HT-29 (cell line): Measurements from ENCODE around the gene PLEKHG5. TPM values are rescaled to one million over a fixed set of nuclear protein-coding genes. Genes with fewer than 3 reads are reported as not detected.

Experiments
- DNase-seq: peaks from one replicate; pipeline ENCODE4 v3.0.0-alpha.2; 2015; ENCODE audit warnings: low spot score
- small RNA-seq: library from RNA; depleted of rRNA; stranded (forward); fragments of <200 nt; gene quantifications from one replicate; pipeline ENCODE3, GENCODE V24; 2014
- total RNA-seq: library from RNA; depleted of rRNA; stranded (reverse); fragments of >200 nt; shearing (Covaris generic); gene quantifications from 2 replicates; pipeline ENCODE4 v1.2.3, GENCODE V29; 2014; rRNA removed

Gene PLEKHG5
- total RNA-seq, 1 experiment from 2014 or later = 14.6 TPM

- DNase-seq = peak; percentile 43
Observed at GRCh38 chr1:6427441-6428390, 63.8 kb downstream of the PLEKHG5 start.

- no peak for DNase-seq
Observed at GRCh38 chr1:6426972-6427350, 64.5 kb downstream of the PLEKHG5 start.

DNA sequence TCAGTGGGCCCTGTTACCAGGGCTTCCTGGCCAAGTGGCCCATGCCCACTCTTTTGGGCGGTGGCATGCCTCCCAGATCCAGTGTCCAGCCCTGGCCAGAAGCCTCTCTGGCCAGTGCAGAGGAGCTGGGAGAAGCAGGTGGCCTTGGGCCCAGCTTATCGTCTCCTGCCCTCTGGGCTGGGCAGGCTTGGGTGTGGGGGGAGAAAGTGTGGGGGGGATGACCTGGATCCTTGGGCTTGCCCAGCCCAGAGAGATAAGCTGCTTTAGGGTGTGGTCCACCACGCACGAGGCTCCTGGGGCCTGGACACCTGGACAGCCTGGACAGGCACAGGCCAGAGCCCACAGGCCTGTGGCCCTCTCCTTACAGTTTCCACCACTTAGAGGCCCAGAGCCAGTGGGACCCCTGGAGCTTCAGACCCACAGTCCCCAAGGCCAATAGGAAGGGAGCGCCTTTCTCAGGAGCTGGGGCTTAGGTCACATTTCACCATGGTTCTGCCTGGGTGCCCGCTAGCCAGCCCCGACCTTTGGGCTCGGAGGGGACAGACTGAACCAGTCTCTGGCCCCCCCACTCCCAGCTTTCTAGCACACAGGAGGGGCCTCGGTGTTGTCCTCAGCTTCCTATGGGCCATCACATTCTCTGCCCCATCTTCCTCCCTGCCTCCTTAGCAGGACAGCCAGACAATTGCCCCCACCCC lies 65.0 kb downstream of the PLEKHG5 start:
- no peak for DNase-seq

GRCh38 chr1:6425658-6426057 lies 65.8 kb downstream of the PLEKHG5 start:
- DNase-seq = no peak

DNA sequence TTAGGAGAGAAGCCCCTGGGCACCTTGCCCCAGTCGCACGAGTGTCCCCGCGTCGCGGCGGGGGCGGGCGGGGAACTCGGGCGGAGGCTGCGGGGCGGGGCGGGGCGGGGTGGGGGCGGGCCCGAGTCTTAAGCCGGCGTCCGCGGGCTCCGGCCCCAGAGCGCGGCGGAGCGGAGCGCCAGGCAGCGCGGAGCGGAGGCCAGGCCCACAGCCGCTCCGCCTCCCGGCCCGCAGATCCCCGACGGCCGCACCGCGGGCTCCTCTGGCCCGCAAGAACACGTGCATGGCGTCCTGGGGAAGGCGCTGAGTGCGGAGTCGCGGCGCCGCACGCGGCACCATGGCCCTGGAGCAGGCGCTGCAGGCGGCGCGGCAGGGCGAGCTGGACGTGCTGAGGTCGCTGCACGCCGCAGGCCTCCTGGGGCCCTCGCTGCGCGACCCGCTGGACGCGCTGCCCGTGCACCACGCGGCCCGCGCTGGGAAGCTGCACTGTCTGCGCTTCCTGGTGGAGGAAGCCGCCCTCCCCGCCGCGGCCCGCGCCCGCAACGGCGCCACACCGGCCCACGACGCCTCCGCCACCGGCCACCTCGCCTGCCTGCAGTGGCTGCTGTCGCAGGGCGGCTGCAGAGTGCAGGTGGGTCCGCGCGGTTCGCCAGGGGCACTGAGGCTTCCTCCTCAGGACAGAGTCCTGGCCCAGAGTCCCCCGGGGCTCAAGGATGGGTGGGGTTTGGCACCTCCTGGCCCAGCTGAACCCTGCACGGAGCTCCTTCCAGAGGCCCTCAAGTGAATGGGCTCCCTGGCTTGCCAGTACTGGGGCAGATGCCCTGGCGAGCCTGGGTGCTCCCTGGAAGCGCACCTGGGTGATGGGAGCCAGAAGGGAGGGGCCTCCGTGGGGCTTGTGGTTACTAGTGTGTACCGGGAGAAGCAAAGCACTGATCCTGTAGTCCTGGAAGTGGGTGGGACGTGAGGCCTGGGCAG lies 66.6 kb downstream of the PLEKHG5 start, which contains the start of gene ESPN:
ESPN (plus strand) TSS at position 158 of the 975 bp plus-strand sequence; CDS start at position 338, 180 bp downstream.
- no peak for DNase-seq

- DNase-seq = no peak
Observed at GRCh38 chr1:6424000-6424565, 67.4 kb downstream of the PLEKHG5 start.

DNA sequence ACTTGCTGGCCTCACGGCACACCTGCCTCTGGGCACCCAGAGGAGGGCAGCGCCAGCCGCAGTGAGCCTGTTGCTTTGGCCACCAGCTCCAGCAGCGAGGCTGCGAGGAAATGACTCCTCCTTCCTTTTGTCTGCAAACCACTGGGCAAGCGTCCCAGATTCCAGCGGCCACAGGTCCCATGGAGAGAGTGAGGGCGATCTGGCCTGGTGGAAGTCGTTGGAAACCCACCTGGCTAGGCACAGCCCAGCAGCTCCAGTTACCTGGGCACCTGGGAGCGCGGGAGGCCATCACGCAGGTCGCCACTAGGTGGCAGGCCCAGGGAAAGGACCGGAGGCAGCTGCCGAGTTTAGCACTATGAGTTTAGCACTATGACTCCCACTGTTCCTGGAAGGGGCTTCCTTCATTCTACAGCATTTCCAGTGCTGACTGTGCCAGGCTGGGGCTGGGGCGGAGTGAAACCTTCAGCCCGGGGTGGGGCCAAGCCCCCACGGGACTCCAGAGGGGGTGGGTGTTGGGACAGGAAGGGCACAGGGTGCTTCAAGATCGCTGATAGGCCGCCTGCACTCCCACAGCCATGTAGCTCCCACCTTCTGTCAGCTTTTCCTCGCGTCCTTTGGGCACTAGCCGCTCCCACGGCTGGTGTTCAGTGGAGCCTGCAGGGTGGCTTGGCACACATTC lies 68.0 kb downstream of the PLEKHG5 start:
- peak; percentile 82 for DNase-seq

- no peak for DNase-seq
Observed at GRCh38 chr1:6421266-6421665, 70.2 kb downstream of the PLEKHG5 start.

DNA sequence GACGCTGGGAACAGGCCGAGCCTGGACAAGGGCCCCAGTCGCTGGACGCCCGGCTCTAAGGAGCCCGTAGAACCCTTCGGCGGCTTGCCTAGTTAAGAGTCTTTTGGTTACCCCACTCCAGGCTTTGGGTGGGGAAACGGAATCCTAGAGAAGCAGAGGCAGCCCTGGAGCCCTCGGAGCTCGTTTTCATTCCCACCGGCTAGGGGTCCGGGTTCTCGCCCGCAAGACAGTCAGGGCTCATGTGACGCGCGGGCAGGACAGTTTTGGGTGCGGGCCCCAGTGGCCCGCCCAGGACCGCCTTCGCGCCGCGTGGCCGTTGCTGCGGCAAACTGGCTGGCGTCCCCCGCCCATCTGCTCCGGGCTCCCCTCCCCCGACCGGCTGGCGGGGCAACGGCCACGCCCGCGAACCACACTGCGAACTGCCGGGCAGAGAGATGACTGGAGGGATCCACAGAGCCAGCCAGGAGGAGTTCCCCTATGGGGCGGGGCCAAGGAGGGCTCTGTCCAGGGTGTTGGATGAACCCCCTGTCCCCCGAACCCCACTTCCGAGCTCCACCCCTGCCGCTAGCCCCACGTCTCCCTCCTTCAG lies 70.9 kb downstream of the PLEKHG5 start:
- no peak for DNase-seq

GRCh38 chr1:6419804-6420453 lies 71.5 kb downstream of the PLEKHG5 start, which contains the start of gene HES2:
TSS of gene HES2 (minus strand) at chr1:6419919. CDS start at chr1:6419820, 99 bp downstream.
- DNase-seq = no peak

GRCh38 chr1:6419397-6419803 lies 72.1 kb downstream of the PLEKHG5 start:
- DNase-seq = no peak

DNA sequence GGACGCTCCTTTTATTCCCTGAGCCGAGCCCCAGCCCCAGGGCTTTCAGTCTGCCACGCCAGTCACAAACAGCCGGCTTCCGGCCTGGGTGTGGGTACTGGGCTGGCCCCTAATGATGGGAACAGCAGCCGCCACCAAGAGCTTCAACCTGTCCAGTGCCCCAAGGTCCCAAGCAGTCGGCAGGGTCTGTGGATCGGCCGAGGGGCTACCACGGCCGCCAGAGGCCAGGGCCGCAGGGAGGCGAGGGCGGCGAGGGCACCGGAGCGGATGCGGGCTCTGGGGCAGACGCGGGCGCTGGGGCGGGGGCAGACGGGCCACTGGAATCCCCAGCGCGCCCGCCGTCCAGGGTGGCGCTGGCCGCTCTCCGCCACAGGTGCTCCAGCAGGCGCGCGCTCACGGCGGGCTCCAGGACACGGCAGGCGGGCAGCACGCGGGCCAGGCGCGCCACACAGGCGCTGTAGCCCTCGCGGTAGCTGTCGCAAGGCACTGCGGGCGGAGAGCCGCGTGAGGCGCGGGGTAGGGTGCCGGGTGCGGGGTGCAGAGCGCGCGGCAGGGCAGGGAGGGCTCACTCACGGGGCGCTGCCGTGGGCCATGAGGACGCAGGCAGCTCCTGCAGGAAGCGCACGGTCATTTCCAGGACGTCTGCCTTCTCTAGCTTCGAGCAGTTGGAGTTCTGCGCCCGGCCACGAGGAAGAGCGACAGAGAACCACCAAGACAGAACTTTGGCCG lies 72.6 kb downstream of the PLEKHG5 start:
- no peak for DNase-seq

- no peak for DNase-seq
Observed at GRCh38 chr1:6417961-6418667, 73.4 kb downstream of the PLEKHG5 start.

Small RNA genes within 50 kb of the gene (small RNA-seq; reads per million reads assigned to genes)
- not detected for gene MIR4252
- not detected for gene RNU6-731P

Other genes with a start within 250 kb of the PLEKHG5 start
- gene HES3, start 247.5 kb downstream of the PLEKHG5 start, total RNA-seq = not detected in 2 replicates
- 4.1 and 4.8 TPM in 2 replicates for gene GPR153, start 230.6 kb downstream of the PLEKHG5 start, total RNA-seq
- gene ACOT7, start 97.9 kb downstream of the PLEKHG5 start, total RNA-seq = 31.7 and 33.9 TPM in 2 replicates
- 0.16 TPM in 1 of 2 replicates, not detected in the other for gene HES2, start 71.7 kb downstream of the PLEKHG5 start, total RNA-seq
- 1.9 and 5.2 TPM in 2 replicates for gene ESPN, start 66.9 kb downstream of the PLEKHG5 start, total RNA-seq
- gene TNFRSF25, start 25.5 kb downstream of the PLEKHG5 start, total RNA-seq = 9.7 and 15.0 TPM in 2 replicates
- 21.0 and 23.7 TPM in 2 replicates for gene NOL9, start 62.8 kb upstream of the PLEKHG5 start, total RNA-seq
- not detected in 2 replicates for gene TAS1R1, start 63.6 kb upstream of the PLEKHG5 start, total RNA-seq
- 28.5 and 37.2 TPM in 2 replicates for gene ZBTB48, start 88.3 kb upstream of the PLEKHG5 start, total RNA-seq
- gene KLHL21, start 111.2 kb upstream of the PLEKHG5 start, total RNA-seq = 52.0 and 52.1 TPM in 2 replicates
- gene PHF13, start 122.1 kb upstream of the PLEKHG5 start, total RNA-seq = 8.8 and 11.5 TPM in 2 replicates
- 19.6 and 22.7 TPM in 2 replicates for gene THAP3, start 133.2 kb upstream of the PLEKHG5 start, total RNA-seq
- 48.2 and 64.3 TPM in 2 replicates for gene DNAJC11, start 210.1 kb upstream of the PLEKHG5 start, total RNA-seq